Bronchial epithelial cell (primary cell): ENCODE results near the gene ECE1. TPM values are rescaled to one million over a fixed set of nuclear protein-coding genes. Genes with fewer than 3 reads are reported as not detected.

ENCODE experiments used
- DNase-seq: peaks from one replicate; pipeline ENCODE4 v3.0.0-alpha.2; 2010; ENCODE audit warnings: low read depth
- FAIRE-seq: peaks from 2 replicates; lab custom pipeline; 2011; peaks lifted over from hg19 to GRCh38; lab: Jason Lieb, UNC
- H3K27me3 ChIP-seq: 2 replicates; pipeline ENCODE4 v1.5.1; 2011; ENCODE audit warnings: low read length; ENCODE audit not compliant: control insufficient read depth, insufficient read depth
- H3K36me3 ChIP-seq: 2 replicates; pipeline ENCODE4 v1.5.1; 2011; ENCODE audit warnings: low read length; ENCODE audit not compliant: control insufficient read depth, insufficient read depth
- H3K4me3 ChIP-seq: 2 replicates; pipeline ENCODE4 v1.5.1; 2011; ENCODE audit warnings: mild to moderate bottlenecking, low read depth, low read length, control low read depth
- CTCF ChIP-seq: IDR thresholded peaks from 2 replicates; pipeline ENCODE4 v1.5.1; 2011; ENCODE audit warnings: mild to moderate bottlenecking, moderate library complexity, low read length, control low read depth, inconsistent platforms; ENCODE audit not compliant: insufficient read depth, severe bottlenecking
- total RNA-seq: library from RNA; depleted of rRNA; stranded (reverse); fragments of >200 nt; gene quantifications from 2 replicates; pipeline ENCODE4 v1.2.1, GENCODE V29; 2014

The ECE1 gene
- total RNA-seq, 1 donor from 2014 or later = 44.2 TPM

- no peak for TF ChIP-seq CTCF
- no peaks in the 10 kb centered on the region for H3K36me3 ChIP-seq
- H3K4me3 ChIP-seq = no peak overlapping the region
- H3K27me3 ChIP-seq = no peaks in the 10 kb centered on the region
- no peak for FAIRE-seq
- DNase-seq = no peak
These were observed 32.4 kb upstream of the ECE1 start for GRCh38 chr1:21322681-21323016.

GRCh38 chr1:21321963-21322680 lies 31.9 kb upstream of the ECE1 start:
- no peaks in the 10 kb centered on the region for H3K36me3 ChIP-seq
- TF ChIP-seq CTCF = no peak
- no peak overlapping the region for H3K4me3 ChIP-seq
- DNase-seq (no peak), FAIRE-seq (no peak)
- H3K27me3 ChIP-seq = no peaks in the 10 kb centered on the region

GRCh38 chr1:21320410-21321108 lies 30.3 kb upstream of the ECE1 start:
- Histone ChIP-seq H3K36me3 (no peaks in the 10 kb centered on the region), H3K4me3 (no peak overlapping the region), H3K27me3 (no peaks in the 10 kb centered on the region)
- DNase-seq = no peak
- no peak for TF ChIP-seq CTCF
- FAIRE-seq = no peak

GRCh38 chr1:21319447-21320407 lies 29.5 kb upstream of the ECE1 start:
- H3K4me3 ChIP-seq = no peak overlapping the region
- no peak for TF ChIP-seq CTCF
- FAIRE-seq (no peak), DNase-seq (no peak)
- H3K36me3 ChIP-seq = no peaks in the 10 kb centered on the region
- H3K27me3 ChIP-seq = no peaks in the 10 kb centered on the region

- Histone ChIP-seq H3K27me3 (no peaks in the 10 kb centered on the region), H3K36me3 (no peaks in the 10 kb centered on the region), H3K4me3 (no peak overlapping the region)
- FAIRE-seq = no peak
- no peak for DNase-seq
- no peak for TF ChIP-seq CTCF
These were observed 28.5 kb upstream of the ECE1 start for GRCh38 chr1:21318714-21319159.
